GM12801 (cell line): ENCODE measurements around the gene RAD51B.

Experiments
- TF ChIP-seq, protein P1 (sequence below): IDR thresholded peaks from one replicate; pipeline ENCODE4 v1.5.1; 2011; ENCODE audit warnings: control low read depth; ENCODE audit not compliant: insufficient read length; ENCODE audit errors: extremely low read depth

Gene RAD51B

DNA sequence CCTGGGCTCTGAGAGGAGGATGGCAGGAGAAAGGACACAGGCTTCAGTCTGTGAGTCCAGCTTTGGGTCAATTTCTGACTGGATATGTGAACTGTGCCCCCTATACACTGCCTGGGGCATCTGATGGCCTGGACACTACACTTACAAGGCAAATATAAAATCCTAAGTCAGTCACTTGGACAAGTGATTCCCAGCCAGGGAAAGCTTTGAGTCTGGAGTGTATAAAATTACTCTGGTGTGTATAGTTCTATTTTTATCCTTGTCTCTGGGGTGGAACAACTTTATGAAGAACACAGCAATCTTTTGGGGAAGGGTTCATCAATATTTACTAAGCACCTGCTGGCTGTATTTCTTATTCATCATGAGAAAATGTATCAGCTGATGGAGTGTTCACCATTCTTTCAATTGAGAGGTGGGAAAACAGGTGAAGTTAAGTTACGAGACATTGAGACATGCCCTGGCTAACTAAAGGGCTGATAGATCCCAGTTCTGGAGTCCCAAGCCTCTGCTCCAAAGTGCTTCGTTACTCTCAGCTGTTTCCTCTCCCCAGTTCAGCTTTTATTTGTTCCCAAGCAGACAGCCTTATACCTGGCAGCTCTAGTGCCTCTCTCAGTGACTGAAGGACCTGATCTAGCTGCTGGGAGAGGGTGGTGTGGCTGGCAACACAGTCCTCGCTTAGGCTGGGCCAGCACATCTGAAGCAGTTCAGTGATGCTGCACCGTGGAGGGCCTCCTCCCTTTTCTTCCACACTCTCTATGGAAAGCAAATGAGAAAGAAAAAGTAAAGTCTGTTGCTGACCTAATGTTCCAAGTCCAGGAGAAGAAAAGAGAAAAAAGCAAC lies 34.1 kb upstream of the RAD51B start:
- TF ChIP-seq, protein P1, sequence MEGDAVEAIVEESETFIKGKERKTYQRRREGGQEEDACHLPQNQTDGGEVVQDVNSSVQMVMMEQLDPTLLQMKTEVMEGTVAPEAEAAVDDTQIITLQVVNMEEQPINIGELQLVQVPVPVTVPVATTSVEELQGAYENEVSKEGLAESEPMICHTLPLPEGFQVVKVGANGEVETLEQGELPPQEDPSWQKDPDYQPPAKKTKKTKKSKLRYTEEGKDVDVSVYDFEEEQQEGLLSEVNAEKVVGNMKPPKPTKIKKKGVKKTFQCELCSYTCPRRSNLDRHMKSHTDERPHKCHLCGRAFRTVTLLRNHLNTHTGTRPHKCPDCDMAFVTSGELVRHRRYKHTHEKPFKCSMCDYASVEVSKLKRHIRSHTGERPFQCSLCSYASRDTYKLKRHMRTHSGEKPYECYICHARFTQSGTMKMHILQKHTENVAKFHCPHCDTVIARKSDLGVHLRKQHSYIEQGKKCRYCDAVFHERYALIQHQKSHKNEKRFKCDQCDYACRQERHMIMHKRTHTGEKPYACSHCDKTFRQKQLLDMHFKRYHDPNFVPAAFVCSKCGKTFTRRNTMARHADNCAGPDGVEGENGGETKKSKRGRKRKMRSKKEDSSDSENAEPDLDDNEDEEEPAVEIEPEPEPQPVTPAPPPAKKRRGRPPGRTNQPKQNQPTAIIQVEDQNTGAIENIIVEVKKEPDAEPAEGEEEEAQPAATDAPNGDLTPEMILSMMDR: no peak

DNA sequence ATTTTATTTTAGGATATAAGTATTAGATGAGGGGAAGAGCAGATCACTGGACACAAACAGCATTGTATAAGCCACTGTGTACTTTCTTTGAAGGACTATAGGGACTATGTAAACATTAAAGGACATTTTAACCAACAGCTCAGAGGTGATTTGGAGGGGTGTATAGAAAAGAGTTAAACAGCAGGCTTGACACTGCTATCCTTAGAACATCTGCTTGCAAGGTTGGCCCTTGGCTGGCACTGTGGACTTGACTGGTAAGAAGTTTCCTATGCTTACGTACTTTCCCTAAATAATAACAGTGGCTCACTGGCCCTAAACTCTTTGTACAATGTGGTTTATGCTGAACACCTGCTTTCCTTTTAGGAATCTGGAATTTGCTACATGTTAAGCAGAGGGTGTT lies 31.9 kb upstream of the RAD51B start:
- TF ChIP-seq, protein P1: no peak

DNA sequence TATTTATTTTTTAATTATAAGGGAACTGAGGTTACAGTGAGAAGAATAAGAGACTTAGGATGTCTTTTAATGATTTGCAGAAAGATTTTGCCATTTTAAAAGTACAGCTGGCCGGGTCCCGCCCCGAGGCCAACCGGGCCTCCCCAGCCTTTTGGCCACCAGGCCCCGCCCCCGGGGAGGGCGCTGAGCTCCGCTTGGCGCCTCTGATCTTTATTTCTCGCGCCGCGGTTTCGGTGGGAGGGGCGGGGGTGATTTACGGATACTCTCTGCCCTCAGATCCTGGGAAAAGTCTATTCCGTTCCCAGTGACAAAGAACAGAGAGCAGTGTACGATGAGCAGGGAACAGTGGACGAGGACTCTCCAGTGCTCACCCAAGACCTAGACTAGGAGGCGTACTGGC lies 20.8 kb upstream of the RAD51B start:
- TF ChIP-seq, protein P1: no peak

DNA sequence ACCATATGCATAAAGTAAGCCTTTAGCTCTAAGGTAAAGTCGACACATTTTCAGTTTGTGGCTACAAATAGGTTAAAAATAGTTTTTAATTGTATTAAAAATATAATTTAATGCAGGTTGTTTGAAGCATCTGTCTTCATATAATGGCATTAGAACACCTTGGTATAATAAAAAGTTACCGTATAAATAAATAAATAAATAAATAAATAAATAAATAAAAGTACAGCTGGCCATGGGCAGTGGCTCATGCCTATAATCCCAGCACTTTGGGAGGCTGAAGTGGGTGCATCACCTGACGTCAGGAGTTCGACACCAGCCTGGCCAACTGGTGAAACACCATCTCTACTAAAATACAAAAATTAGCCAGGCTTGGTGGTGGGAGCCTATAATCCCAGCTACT lies 18.8 kb upstream of the RAD51B start:
- TF ChIP-seq, protein P1: no peak

DNA sequence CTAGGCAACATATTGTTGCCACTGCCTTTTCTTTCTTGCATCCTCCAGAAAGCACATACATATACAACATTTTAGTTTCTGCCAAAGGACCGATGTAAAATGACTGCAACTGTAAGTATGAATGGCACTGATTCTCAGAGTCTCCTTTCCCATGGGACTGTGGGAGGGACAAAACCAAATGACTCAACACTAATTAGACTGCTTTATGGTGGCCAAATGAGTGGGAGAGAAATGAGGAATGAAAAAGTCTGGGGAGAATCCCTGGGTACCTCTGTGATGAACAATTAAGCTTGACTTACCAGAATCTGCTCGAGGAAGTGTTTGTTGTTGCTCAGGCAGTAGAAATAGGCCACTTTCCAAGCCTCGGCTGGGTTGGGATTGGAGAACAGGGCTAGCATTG lies 13.3 kb upstream of the RAD51B start:
- TF ChIP-seq, protein P1: no peak

DNA sequence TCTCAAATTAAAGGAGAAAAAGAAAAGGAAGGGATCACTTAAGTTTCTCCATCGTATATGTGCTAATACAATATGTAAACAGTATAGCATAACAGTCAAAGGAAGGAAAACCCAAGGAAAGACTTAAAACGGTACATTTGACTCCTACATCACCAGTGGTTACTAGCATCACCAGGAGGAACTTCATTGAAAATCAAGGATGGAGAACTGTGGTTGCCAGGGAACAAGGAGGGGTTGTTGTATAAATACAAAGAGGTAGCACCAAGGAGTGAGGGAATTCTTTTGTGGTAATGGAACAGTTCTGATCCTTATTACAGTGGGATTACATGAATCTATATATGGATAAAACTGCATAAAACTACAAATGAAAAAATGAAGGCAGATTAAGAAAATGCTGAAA lies 4.8 kb upstream of the RAD51B start:
- TF ChIP-seq, protein P1: no peak

DNA sequence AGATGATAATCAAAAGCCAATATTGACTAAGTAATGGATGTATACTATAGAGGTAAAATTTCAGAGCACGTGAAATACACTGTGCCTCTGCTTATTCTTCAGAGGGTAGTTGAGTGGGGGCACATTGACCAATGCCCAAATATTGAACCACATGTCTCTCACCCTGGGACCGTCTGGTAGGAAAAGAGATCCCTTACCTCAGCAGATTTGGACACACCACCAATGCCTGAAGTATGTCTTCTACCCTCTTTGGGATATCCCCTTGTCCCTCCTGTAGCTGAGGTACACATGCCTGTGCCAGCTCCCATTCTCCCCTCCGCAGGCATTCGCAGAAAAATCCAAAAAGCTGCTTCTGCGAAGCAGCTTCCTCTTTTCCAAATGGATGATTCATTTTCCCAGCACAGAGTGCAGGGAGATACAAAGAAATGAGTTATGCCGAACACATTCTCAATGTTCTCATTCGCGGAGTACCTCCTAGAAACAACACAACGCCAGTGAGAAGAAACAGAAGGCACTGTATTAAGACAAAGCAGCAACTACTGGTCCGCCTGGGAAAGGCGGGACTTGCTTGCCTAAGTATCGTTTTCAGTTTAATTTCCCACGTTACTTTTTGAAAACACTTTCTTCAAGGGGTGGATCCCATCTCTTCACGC lies 3.9 kb upstream of the RAD51B start:
- TF ChIP-seq, protein P1: no peak
